ENCODE measurements around the gene IMMP2L.
A peak's percentile ranks its signal among the peaks of the same experiment; 100 is the strongest.

IMMP2L gene

DNA sequence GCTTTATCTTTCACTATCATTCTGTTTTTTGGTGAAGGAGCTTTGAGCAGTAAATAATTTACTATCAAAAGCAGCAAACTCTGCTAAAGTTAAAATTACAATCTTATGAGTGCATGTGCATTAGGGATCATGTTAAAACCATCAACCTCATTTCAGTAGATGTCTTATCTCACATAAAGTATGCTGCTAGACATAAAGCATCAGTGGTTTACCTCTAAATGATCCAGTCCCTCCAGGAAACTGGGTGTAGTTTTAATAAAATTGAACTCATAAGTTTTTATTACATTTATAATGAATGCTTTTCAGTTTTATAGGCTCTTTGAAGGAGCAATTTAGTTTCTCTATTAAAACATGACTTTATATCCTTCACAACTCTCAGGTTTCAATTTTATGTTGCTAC is 362.6 kb downstream of the IMMP2L start:
- TF ChIP-seq, protein P1, sequence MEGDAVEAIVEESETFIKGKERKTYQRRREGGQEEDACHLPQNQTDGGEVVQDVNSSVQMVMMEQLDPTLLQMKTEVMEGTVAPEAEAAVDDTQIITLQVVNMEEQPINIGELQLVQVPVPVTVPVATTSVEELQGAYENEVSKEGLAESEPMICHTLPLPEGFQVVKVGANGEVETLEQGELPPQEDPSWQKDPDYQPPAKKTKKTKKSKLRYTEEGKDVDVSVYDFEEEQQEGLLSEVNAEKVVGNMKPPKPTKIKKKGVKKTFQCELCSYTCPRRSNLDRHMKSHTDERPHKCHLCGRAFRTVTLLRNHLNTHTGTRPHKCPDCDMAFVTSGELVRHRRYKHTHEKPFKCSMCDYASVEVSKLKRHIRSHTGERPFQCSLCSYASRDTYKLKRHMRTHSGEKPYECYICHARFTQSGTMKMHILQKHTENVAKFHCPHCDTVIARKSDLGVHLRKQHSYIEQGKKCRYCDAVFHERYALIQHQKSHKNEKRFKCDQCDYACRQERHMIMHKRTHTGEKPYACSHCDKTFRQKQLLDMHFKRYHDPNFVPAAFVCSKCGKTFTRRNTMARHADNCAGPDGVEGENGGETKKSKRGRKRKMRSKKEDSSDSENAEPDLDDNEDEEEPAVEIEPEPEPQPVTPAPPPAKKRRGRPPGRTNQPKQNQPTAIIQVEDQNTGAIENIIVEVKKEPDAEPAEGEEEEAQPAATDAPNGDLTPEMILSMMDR (IDR thresholded peaks at IDR 0.05; ENCODE audit: low read depth, low read length) = no peak
- peak; percentile 11 for DNase-seq (ENCODE audit: low read depth, low spot score)
- H3K4me3 ChIP-seq (ENCODE audit: low read depth, low read length) = no peak overlapping the region
- in situ Hi-C loops (cut with HindIII; ENCODE audit: low sequenced_read_pairs) = no loop called here

DNA sequence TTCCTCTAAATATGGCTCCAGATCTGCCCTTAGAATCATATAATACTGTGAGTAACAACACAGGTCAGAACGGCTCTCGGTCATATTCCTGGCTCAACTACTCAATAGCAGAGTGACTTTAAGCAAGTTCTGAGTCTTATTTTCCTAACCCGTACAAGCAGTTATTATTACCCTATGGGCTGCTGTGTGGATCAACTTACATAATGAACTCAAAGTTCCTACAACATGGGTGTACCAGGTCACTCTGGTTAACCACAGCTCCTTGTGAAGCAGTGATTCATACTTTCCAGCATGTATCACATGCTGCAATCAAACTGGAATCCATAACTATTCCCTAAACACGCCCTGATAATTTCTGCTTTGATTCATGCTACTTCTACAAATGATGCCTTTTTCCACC is 364.0 kb downstream of the IMMP2L start:
- in situ Hi-C loops (cut with HindIII; ENCODE audit: low sequenced_read_pairs) = no loop called here
- peak; percentile 99 for DNase-seq (ENCODE audit: low read depth, low spot score)
- H3K4me3 ChIP-seq (ENCODE audit: low read depth, low read length) = no peak overlapping the region
- TF ChIP-seq, protein P1 (IDR thresholded peaks at IDR 0.05; ENCODE audit: low read depth, low read length) = no peak

DNA sequence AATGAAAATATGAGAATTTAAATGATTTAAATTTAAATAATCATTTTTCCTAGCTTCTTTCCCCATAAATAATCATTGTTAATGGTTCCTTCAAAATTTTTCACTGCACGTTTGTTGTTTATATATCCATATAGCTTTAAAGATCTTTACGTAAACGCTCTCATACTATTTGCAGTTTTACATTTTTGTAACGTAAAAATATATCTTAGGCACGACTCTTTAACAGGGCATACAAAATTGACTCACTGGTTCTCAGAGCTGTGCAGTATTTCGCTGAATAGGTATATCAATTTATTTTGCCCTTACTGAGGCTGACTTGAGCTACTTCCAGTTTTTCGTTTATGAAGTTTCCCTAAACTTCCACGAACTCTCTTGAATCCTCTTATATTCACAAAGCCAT is 365.6 kb downstream of the IMMP2L start:
- in situ Hi-C loops (cut with HindIII; ENCODE audit: low sequenced_read_pairs) = no loop called here
- no peak overlapping the region for H3K4me3 ChIP-seq (ENCODE audit: low read depth, low read length)
- TF ChIP-seq, protein P1 (IDR thresholded peaks at IDR 0.05; ENCODE audit: low read depth, low read length) = no peak
- no peak for DNase-seq (ENCODE audit: low read depth, low spot score)

DNA sequence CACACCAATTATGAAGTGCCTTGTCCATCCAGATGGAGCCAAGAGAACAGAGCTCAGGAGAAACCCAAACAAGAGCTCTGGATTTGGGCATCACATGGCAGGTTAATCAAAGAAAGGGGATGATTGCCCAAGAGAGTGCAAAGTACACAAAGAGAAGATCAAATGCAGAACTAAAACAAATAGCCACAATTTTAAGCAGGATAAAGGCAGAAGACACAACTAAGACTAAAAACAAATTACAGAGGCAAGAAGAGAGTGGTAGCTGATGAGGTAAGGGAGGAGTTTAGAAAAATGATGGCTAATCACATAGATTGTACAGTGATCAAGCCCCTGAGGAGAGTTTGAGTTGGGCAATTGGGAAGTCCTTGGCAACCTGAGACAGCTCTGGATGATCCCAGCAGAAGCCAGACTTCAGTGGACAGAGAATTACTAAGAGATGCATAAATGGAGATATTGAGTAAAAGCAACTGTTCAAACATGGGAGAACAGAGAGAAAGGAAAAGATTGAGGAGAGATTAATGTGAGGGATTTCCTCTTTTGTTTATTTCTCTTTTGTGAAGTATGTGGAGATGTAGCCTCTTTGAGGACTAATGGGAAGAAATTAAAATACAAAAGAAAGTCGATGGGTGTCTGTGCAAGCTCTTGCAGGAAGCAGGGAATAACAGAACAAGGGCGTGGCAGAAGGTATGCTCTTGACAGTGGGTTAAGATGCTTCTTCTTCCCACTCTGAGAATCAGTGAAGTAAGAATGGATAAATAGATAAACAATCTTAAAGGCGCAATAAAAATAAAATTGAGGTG is 369.5 kb downstream of the IMMP2L start:
- H3K4me3 ChIP-seq (ENCODE audit: low read depth, low read length) = no peak overlapping the region
- in situ Hi-C loops (cut with HindIII; ENCODE audit: low sequenced_read_pairs) = no loop called here
- no peak for DNase-seq (ENCODE audit: low read depth, low spot score)
- TF ChIP-seq, protein P1 (IDR thresholded peaks at IDR 0.05; ENCODE audit: low read depth, low read length) = no peak

DNA sequence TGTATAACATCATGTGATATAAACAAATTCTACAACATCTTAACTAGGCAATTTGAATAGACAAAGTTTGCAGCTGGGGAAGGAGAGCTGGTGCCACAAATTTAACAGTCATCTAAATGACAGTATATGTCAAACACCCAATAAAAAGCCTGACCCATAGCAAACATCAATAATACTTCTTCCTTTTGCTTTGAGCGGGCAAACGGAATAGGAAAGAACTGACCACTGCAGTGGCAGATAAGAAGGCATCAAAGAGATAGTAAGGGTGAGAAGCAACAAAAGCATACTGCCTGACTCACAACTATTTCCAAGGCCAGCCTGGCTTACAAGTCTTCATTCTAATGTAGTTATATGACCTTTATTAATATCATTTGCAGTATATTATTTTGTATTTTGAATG is 371.5 kb downstream of the IMMP2L start:
- DNase-seq (ENCODE audit: low read depth, low spot score) = no peak
- no peak overlapping the region for H3K4me3 ChIP-seq (ENCODE audit: low read depth, low read length)
- in situ Hi-C loops (cut with HindIII; ENCODE audit: low sequenced_read_pairs) = no loop called here
- TF ChIP-seq, protein P1 (IDR thresholded peaks at IDR 0.05; ENCODE audit: low read depth, low read length) = no peak

DNA sequence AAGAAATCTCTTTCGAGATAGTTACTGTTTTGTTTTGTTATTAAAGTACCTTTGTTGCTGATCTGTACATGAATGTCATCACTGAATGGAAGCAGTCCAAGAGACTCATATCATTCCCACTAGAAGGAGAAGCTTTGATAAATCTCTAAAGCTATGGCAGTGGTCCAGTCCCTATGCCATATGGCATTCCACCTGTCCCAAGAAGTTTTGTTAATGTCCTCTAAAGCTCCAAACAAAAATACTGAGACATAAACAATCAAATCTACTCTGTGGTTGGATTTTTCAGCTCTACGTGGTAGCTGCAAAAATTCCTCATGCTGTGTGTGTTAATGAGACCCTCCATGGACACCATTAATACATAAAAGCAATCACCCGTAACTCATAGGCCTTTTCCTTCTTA is 377.3 kb downstream of the IMMP2L start:
- DNase-seq (ENCODE audit: low read depth, low spot score) = no peak
- no peak overlapping the region for H3K4me3 ChIP-seq (ENCODE audit: low read depth, low read length)
- in situ Hi-C loops (cut with HindIII; ENCODE audit: low sequenced_read_pairs) = no loop called here
- TF ChIP-seq, protein P1 (IDR thresholded peaks at IDR 0.05; ENCODE audit: low read depth, low read length) = no peak
